Measurements from ENCODE around the gene PITX1.

The PITX1 gene

DNA sequence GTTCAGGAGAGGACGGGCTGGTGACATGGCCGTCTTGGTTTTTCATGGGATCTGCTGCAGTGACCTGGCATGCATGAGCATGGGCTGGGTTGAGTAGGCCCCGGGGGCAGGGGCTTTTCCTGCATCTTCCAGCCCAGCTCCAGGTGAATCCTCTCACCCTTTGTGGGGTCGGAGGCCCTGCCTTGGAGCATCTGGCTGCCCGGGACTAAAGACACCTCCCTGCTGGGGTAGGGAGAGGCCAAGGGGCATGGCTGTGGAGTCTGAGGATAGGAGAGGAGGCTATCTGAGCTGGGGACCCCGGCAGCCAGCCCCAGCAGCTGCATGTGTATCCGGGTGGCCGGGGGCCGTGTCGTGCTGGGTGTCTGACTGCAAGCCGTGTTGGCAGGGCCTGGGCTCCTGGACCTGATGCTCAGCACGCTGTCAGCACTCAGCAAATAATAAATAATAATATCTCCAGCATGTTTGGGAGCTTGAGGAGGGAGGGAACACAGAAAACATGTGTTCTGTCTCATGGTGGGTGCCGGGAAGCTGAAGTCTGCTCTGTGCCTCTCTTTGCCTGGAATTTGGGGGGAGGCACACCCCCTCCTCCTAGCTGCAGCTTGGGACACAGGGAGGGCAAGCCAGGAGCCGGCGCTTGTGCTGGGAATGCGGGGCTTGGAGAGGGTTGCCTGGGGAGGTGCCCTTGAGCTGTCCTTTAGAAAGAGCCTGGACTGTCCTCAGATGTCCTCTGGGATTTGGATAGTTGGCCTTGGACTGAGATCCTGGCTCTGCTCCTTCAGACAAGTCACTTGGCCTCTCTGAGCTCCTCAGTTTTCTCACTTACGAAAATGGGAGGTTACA, 28.4 kb upstream of the PITX1 start:
- in situ Hi-C loops (cut with MboI; ENCODE audit: low sequenced_read_pairs): no loop called here

DNA sequence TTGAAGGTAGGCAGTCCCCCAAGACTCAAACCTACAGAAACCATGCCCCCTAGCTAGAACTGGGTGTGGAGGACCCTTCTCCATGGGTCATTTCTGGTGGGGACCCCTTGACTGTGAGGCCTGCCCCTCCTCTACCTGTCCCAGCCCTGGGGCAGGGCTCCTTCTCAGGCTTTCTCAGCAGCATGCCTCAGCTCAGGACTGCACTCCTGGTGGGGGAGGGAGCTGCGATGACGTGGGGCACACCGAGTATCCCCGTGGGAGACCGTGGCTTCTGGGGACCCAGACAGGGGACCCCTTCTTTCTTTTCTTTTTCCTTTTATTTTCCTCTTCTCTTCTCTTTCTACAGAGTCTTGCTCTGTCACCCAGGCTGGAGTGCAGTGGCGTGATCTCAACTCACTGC, 27.0 kb upstream of the PITX1 start:
- in situ Hi-C loops (cut with MboI; ENCODE audit: low sequenced_read_pairs): no loop called here

DNA sequence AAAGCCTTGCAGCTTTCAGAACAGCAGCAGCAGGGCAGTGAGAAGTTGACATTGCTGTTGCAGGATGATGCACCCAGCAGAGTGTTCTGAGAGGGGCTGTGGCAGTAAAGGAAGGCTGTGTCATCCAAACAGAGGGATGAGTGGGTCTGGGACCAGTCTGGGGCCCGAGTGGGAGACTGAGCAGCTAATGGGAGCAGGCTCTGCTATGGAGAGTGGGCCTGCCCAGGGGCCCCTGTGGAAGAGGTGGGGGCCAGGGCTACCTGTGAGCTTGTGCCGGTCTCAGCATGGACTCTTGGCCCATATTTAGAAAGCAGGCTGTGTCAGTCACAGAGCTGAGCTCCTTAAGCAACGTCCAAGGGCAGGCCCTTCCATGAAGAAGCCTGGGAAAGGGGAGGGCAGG, 26.0 kb upstream of the PITX1 start:
- in situ Hi-C loops (cut with MboI; ENCODE audit: low sequenced_read_pairs): no loop called here

DNA sequence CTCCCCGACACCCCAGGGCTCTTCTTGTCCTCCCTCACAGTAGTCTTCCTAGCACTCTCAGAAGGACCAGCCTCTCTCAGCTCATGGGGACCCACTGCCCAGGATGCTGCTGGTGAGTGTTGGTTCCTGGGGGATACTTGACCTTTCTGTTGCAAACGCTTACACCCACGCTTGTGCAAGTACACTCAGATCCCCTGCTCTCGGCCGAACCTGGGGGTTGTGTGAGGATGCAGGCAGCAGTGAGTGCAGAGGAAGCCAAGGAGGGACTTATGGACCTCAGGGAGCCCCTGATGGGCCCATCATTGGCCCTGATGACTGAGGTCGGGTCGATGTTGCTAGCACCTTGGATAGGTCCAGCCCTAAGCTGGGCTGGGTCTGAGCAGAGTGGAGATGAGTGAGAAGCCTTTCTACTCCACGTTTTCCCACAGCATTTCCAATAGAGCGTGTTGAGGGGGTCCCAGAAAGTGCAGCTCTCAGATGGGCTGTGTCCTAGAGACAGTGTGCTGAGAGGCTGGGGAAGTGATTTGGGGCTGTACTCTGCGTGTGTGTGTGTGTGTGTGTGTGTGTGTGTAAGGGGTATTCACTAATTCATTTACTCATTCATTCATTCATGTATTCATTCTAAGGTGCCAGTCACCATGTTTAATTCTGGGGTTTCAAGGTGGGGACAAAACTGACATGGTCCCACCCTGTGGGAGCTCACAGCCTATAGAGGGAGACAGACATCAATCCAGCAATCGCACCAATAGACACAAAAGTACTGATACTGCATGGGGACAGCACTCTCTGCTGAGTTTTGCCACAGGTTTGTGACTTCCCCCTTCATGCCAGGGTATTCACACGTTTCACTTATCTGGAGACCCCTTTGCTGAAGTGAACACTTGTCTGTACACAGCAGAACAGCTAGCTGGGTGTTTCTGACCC, 25.2 kb upstream of the PITX1 start:
- in situ Hi-C loops (cut with MboI; ENCODE audit: low sequenced_read_pairs): no loop called here

DNA sequence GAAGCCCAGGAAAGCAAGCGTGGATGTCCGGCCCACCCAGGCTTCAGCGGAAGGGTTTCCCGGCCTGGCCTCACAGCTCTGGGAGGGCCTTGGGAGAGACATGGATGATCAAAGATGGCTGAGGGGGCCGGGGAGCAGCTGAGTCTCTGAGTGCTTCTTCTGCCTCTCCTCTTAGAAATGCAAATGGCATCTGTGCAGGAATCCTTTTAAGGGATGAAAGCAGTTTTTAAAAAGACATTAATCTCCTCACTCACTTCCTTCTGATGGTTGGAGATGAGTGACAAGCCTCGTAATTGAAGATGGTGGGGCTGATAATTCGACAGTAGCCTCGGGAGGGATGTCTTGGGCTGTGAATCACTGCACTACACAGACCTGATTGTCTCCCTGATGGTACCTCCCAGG, 24.3 kb upstream of the PITX1 start:
- in situ Hi-C loops (cut with MboI; ENCODE audit: low sequenced_read_pairs): no loop called here

DNA sequence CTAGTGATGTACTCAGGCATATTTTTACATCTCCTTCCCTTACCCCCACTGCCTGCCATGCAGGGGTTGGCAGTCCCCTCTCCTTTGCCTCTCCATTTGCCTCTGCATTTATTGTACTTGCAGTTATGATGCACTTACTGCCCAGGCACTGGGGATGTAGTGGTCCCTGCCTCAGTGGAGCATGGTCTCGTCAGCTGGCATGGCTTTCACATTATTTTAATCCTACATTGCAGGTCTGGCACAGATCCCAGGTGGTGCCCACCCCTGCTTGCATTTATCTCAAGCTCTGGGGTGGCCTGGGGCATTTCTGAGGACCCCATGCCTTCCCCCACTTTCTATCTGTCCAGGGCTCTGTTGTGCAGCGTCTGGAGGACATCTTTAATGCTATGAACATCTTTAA, 23.2 kb upstream of the PITX1 start:
- in situ Hi-C loops (cut with MboI; ENCODE audit: low sequenced_read_pairs): no loop called here

DNA sequence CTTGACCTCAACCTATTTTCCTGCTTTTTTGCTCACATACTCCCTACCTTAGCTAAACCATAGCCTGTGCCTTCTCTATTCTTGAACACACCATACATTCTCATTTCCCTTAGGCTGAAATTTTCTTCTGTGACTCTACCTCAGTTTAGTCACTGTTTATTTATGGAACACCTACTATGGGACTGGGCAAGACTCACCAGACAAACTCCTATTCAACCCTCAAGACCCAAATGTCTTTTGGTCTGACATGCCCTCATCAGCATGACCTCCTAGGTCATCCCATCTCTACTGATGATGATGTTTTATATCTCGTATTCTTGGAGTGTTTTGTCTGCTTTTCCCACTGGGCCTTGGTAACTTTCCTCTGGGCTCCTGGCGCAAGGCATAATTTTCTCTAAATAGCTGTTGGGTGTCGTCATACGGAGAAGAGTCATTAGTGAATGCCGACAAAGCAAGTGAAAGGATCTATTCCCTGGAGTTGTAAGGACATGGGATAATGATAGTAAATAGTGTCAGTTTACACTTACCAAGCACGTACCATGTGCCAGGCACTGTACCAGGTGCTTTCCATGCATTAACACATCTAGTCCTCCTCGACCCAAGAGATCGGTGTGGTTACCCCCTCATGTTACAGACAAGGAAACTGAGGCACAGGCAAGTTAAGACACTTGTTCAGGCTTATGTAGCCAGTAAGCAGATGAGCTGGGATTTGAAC, 22.4 kb upstream of the PITX1 start:
- in situ Hi-C loops (cut with MboI; ENCODE audit: low sequenced_read_pairs): no loop called here

DNA sequence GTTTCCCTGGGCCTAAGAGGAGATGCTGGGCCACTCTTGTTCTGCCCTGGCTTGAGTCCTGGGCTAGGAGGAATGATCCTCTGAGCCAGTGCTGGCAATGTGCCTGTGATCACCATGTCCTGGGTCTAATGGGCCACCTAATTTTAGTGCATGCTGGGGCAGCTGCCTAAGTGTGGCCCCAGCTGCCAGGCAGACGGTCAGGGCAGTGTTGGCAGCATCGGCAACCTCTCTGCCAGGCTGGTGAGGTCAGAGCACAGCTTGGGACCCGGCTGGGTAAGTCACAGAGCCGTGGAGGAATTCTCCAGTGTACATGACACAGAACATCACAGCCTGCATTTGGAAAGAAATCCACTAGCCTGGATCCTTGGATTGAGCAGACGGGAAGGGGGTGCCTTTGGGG, 21.4 kb upstream of the PITX1 start:
- in situ Hi-C loops (cut with MboI; ENCODE audit: low sequenced_read_pairs): no loop called here

DNA sequence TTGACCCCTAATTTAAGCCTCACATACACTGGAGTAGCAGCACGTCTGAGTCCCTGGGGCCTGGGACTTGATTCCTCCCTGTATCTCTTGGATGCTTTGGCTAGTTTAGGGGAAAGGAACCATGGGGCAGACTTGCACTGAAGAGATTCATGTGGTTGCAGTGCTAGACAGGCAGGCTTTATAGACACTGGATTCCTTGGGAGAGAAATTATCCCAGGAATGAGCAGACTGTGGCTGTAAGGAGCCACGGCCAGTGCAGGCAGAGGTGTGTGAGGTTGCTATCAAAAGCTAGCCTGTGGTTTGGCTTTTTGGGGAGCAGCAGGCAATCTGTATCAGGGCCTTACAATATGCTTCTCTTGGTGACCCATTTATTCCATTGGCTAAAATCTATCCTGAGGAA, 20.5 kb upstream of the PITX1 start:
- in situ Hi-C loops (cut with MboI; ENCODE audit: low sequenced_read_pairs): no loop called here

DNA sequence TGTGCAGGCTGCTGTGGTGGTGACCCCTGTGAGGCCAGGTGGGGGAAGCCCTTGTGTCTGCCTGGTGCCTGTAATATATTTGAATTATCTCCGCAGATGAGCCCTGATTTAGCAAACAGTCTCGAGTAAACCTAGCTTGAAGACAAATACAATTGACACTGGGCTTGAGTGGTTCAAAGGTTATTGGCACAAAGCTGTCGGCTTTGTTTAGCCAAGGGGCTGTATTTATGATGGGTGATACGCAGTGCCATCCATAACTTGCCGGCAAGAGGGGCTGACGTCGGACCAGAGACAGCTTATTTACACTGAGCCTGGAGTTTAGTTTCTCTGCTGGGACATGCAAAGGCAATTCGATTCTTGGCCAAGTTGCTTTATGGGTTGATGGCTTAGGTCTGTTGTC, 20.0 kb upstream of the PITX1 start:
- in situ Hi-C loops (cut with MboI; ENCODE audit: low sequenced_read_pairs): no loop called here

DNA sequence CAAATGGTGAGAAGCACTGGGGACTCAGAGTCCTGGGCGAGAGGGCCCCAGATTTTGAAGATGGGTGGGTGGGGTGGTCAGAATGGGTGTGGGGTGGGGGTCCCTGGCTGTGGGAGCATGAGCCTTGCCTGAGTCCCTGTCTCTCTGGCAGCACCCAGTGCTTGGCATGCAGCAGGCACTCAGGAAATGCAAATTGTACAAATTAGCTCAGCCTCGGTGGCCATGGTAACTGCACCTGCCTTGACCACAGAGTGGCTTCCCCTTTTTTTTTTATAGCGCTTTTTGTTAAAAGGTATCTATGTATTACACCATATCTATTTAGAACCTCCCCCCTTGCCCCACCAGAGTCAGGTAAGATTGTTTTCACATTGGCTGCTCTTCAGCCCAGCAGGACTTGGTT, 19.2 kb upstream of the PITX1 start:
- in situ Hi-C loops (cut with MboI; ENCODE audit: low sequenced_read_pairs): no loop called here

DNA sequence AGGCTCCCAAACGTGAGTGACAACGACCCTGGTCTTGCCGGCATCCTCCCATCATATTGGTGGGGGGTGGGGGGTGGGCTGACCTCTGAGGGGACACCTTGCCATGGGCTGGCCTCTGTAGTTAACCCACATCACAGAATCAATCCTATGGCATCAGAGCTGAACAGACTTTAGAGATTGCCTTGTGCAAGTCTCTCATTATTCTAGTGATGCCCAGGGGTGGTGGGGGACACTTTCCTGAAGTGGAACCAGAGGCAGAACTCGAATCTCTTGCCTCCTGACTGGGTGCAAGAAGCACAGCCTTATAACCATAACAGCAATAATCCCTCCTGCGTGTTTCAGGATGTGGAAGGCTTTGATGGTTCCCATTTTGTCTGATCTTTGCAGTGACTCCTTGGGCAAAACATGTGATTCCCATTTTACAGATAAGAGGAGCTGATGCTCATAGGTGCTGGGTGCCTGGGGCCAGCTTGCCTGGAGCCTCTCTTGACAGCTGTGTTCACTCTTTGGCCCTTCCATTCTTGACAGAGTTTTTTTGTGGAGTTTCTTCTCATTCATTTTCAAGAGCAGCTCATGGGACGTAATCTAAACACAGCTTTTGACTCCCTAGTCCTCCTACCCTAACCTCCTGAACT, 18.6 kb upstream of the PITX1 start:
- in situ Hi-C loops (cut with MboI; ENCODE audit: low sequenced_read_pairs): no loop called here

DNA sequence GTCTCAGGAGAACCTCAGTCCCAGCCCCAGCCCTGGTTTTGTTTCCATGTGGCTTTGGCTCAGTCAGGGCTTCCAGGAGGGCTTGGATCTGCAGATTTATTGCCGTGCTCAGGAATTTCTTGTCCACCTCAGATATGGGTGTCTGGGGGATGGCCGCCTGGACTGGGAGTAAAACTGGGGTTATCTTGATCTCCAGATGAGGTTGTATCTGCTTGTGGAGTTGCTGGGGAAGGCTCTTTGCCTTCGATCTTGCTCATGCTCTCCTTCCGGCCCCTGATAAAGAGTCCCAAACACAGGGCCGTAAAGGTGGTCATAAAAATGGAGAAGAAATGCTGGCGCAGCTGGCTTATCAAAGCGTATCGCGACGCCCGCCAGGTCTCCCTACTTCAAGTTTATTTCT, 17.8 kb upstream of the PITX1 start:
- in situ Hi-C loops (cut with MboI; ENCODE audit: low sequenced_read_pairs): no loop called here

DNA sequence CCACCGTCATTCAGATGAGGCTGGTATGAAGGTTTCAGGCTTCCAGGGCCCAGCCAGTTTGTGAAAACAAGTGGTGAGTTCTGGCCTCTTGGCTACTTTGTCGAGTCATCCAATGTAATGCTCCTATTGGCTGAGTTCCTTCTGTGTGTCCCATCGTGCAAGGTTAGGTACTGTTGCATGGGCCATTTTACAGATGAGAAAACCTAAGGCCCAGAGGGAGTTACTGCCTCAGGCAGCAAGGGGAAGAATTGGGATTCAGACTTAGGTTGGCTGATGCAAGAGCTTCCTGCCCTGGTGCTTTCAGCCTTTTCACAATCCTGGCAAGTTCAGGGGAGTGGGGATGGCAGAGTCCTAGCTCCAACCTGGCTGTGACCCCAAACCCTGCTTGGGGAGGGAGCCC, 17.4 kb upstream of the PITX1 start:
- in situ Hi-C loops (cut with MboI; ENCODE audit: low sequenced_read_pairs): no loop called here

DNA sequence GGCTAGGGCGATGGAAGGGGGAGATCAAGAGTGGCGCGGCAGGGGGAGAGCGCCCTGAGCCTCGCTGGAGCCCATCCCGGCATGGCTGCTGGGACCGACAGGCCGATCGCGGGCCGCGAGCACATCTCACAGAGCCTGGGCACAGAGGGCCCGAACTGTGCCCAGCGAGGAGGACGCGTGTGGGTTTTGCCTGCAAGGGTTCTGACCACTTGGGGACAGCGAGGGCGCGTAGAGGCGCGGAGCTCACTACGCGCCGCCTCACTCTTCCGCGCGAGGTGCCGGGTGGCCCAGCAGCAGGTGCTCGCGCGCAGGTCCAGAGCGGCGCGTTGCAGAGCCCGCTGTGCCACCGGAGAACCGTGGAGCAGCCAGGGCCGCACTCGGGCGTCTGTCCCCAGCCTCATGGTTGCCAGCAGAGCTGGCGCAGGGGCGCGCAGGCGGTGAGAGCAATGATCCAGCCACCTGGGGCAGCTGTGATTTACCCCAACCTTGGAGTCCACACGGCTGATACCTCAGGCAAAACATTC, 16.3 kb upstream of the PITX1 start:
- in situ Hi-C loops (cut with MboI; ENCODE audit: low sequenced_read_pairs): no loop called here

DNA sequence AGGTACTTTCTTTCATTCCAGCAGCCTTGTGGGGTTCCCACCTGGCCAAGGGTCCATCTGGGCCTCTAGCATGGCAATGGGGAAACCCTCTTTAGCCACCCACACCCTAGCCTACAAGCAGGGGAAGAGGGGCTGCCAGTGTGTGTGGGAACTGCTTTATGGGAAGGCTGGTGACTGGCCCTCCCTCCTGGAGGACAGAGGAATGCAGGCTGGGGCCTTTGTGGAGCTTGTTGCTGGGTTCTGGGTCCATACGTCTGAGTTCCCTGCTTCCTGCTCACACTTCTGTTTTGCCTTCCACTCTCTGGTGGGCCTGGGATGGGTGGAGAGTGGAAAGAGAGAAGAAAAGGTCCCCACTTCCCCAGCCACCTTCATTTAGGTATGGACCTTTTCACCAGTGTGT, 14.9 kb upstream of the PITX1 start:
- in situ Hi-C loops (cut with MboI; ENCODE audit: low sequenced_read_pairs): no loop called here

DNA sequence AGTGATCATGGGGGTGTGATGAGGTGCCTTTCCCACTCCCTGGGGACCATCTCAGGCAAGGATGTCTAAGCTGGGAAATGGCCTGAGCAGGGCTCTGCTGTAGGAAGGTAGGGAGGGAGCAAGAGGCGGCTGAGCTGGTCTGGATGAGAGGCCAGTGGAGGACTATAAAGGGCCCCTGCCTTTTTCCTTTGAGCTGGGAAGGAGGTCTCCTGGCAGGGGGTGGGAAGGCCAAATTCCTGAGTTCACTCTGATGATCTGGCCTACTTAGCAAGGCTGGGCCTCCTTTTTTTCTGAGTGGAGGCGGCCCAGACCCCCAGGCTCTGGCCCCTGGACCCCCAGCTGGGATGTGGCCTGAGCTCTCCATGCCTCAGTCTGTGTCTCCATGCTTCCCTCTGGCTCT, 14.3 kb upstream of the PITX1 start:
- in situ Hi-C loops (cut with MboI; ENCODE audit: low sequenced_read_pairs): no loop called here

DNA sequence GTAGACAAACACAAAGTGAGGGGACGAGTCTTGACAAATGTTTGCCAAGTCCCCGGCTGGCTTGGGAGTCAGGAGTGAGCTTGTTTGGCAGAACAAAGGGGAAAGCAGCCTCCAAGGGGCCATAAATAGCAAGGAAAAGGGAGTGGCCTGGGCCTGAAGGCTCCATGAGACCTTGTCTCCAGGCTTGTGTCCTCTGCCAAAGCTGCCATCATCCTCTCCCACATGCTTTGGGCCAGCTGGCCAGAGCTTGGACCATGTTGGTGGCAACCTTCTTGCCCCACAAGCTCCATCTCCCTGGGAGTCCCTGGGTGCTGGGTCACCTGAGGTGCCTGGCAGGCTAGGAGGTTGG, 13.3 kb upstream of the PITX1 start:
- in situ Hi-C loops (cut with MboI; ENCODE audit: low sequenced_read_pairs): no loop called here

DNA sequence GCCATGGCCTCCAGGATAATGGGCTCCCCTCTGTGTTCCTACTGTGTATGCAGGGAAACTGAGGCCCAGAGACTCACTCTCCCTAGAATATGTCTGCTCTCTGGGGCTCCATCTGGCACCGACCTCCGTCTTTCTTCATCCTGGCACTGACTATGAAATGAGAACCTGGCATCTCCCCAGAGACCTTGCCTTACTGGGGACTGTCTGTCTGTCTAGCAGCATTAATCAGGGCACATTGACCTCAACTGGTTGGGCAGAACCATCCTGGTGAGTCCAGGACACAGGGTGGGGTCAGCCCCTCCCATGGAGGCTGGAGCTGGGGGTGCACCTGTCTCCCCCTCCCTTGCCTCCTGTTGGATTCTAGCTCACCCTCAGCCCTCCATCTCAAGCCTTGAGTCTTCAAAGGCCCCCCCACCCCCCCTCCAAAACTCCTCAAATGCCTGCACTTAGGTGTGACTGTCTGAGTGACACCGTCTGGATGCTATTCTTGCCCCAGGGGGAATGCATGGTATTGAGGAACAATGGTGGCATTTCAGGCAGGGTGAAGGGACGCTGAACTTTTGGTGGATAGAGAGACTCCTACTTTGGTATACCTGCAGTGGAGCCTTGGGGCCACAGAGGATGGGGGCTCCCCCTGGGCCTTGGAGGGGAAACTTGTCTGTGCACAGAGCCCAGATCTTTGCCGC, 12.8 kb upstream of the PITX1 start:
- in situ Hi-C loops (cut with MboI; ENCODE audit: low sequenced_read_pairs): no loop called here

DNA sequence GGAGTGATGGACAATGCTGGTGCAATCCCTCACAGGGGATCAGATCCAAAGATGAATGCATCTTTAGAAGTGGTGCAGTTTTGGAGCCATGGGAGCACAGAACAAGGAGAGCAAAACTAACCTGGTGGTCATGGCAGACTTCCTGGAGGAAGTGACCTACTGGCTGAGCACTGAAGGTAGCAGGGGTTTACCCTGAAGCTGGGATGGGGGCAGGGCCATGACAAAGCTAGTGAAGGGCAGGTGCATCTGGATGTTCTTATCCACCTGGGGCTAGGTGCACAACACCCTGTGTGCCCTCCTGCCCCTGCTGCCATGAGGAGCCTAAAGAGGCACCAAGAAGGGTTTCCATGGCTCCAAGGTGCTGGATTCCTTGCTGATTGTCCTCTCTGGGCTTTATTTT, 11.5 kb upstream of the PITX1 start:
- in situ Hi-C loops (cut with MboI; ENCODE audit: low sequenced_read_pairs): no loop called here
